ENCODE results near the gene AVEN.

Gene AVEN

GRCh38 chr15:33934921-33935320 lies 104.1 kb downstream of the AVEN start:
- ChIA-PET CTCF (interaction anchor here (0.6 kb wide), 1 partner anchor 123 kb away, joined by 4 read pairs; no protein-coding TSS in a partner anchor), POLR2A (no interaction called here)

GRCh38 chr15:33934396-33934795 lies 104.6 kb downstream of the AVEN start:
- CTCF ChIA-PET, result interaction anchor here (0.6 kb wide), 1 partner anchor 123 kb away, joined by 4 read pairs; no protein-coding TSS in a partner anchor
- DNase-seq (ENCODE audit: extremely low spot score), result no peak
- POLR2A ChIA-PET, result no interaction called here
- TF ChIP-seq FOXM1 (IDR thresholded peaks at IDR 0.05; ENCODE audit: borderline replicate concordance) (no peak), LEF1 (IDR thresholded peaks at IDR 0.05; ENCODE audit: borderline replicate concordance) (no peak), FOXK2 (IDR thresholded peaks at IDR 0.05) (no peak), ELF4 (IDR thresholded peaks at IDR 0.05) (no peak), BHLHE40 (IDR thresholded peaks at IDR 0.05; ENCODE audit: borderline replicate concordance) (no peak), SP1 (IDR thresholded peaks at IDR 0.05) (no peak), SUZ12 (IDR thresholded peaks at IDR 0.05) (no peak), TARDBP (IDR thresholded peaks at IDR 0.05) (no peak), HDGF (IDR thresholded peaks at IDR 0.05; ENCODE audit: borderline replicate concordance) (no peak), L3MBTL2 (conservative IDR thresholded peaks at IDR 0.05) (no peak), ZNF384 (IDR thresholded peaks at IDR 0.05) (no peak), CTBP1 (IDR thresholded peaks at IDR 0.05; ENCODE audit: borderline replicate concordance) (no peak), FOXA1 (IDR thresholded peaks at IDR 0.05) (no peak), ARNT (IDR thresholded peaks at IDR 0.05) (no peak)
- TF ChIP-seq, protein P1, sequence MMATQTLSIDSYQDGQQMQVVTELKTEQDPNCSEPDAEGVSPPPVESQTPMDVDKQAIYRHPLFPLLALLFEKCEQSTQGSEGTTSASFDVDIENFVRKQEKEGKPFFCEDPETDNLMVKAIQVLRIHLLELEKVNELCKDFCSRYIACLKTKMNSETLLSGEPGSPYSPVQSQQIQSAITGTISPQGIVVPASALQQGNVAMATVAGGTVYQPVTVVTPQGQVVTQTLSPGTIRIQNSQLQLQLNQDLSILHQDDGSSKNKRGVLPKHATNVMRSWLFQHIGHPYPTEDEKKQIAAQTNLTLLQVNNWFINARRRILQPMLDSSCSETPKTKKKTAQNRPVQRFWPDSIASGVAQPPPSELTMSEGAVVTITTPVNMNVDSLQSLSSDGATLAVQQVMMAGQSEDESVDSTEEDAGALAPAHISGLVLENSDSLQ (IDR thresholded peaks at IDR 0.05), result no peak

More at GRCh38 chr15:33934921-33935320, 104.1 kb downstream of the AVEN start:
- TF ChIP-seq SP1 (IDR thresholded peaks at IDR 0.05), result no peak
- TF ChIP-seq, protein P1 (IDR thresholded peaks at IDR 0.05), result no peak
- no peak for TF ChIP-seq L3MBTL2 (conservative IDR thresholded peaks at IDR 0.05)
- TF ChIP-seq NFRKB (IDR thresholded peaks at IDR 0.05), result no peak
- no peak for TF ChIP-seq FOXM1 (IDR thresholded peaks at IDR 0.05; ENCODE audit: borderline replicate concordance)
- no peak for TF ChIP-seq TARDBP (IDR thresholded peaks at IDR 0.05)
- TF ChIP-seq FOXK2 (IDR thresholded peaks at IDR 0.05), result no peak
- no peak for TF ChIP-seq ELF4 (IDR thresholded peaks at IDR 0.05)
- no peak for TF ChIP-seq ZNF384 (IDR thresholded peaks at IDR 0.05)
- no peak for TF ChIP-seq CTBP1 (IDR thresholded peaks at IDR 0.05; ENCODE audit: borderline replicate concordance)
- no peak for TF ChIP-seq LEF1 (IDR thresholded peaks at IDR 0.05; ENCODE audit: borderline replicate concordance)
- TF ChIP-seq ARNT (IDR thresholded peaks at IDR 0.05), result no peak
- no peak for TF ChIP-seq FOXA1 (IDR thresholded peaks at IDR 0.05)
- TF ChIP-seq HDGF (IDR thresholded peaks at IDR 0.05; ENCODE audit: borderline replicate concordance), result no peak
- TF ChIP-seq SUZ12 (IDR thresholded peaks at IDR 0.05), result no peak
- DNase-seq (ENCODE audit: extremely low spot score), result no peak

GRCh38 chr15:33932734-33933133 lies 106.3 kb downstream of the AVEN start:
- CTCF ChIA-PET, result interaction anchor here (0.6 kb wide), 1 partner anchor 18 kb away, joined by 3 read pairs; no protein-coding TSS in a partner anchor

DNA sequence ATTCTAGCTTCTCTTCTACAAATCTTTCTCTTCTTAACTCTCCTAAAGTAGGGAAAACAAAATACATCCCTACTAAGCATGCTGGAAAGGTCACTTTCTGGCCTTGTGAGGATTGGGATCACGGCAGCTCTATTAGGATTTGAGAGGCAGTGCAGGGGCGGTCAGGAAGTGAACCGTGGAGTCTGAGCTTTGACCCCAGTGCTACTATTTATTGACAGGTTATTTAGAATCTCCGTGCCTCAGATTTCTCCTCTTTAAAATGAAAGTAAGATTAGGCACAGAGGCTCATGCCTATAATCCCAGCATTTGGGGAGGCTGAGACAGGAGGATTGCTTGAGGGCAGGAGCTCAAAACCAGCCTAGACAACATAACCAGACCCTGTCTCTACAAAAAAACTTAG lies 112.7 kb downstream of the AVEN start:
- TF ChIP-seq SP1 (IDR thresholded peaks at IDR 0.05) (no peak), ELF4 (IDR thresholded peaks at IDR 0.05) (no peak), BHLHE40 (IDR thresholded peaks at IDR 0.05; ENCODE audit: borderline replicate concordance) (no peak), SUZ12 (IDR thresholded peaks at IDR 0.05) (no peak), CTBP1 (IDR thresholded peaks at IDR 0.05; ENCODE audit: borderline replicate concordance) (no peak), FOXM1 (IDR thresholded peaks at IDR 0.05; ENCODE audit: borderline replicate concordance) (no peak), NFRKB (IDR thresholded peaks at IDR 0.05) (no peak), TARDBP (IDR thresholded peaks at IDR 0.05) (no peak), FOXA1 (IDR thresholded peaks at IDR 0.05) (no peak), ZNF384 (IDR thresholded peaks at IDR 0.05) (no peak), LEF1 (IDR thresholded peaks at IDR 0.05; ENCODE audit: borderline replicate concordance) (no peak), ARNT (IDR thresholded peaks at IDR 0.05) (no peak), L3MBTL2 (conservative IDR thresholded peaks at IDR 0.05) (no peak), FOXK2 (IDR thresholded peaks at IDR 0.05) (no peak), HDGF (IDR thresholded peaks at IDR 0.05; ENCODE audit: borderline replicate concordance) (no peak)
- TF ChIP-seq, protein P1 (IDR thresholded peaks at IDR 0.05), result no peak
- ChIA-PET POLR2A (no interaction called here), CTCF (interaction anchor here (0.6 kb wide), 1 partner anchor 36 kb away, joined by 3 read pairs; no protein-coding TSS in a partner anchor)
- no peak for DNase-seq (ENCODE audit: extremely low spot score)

More at GRCh38 chr15:33932734-33933133, 106.3 kb downstream of the AVEN start:
- TF ChIP-seq HDGF (IDR thresholded peaks at IDR 0.05; ENCODE audit: borderline replicate concordance) (no peak), ARNT (IDR thresholded peaks at IDR 0.05) (no peak), FOXK2 (IDR thresholded peaks at IDR 0.05) (no peak), FOXA1 (IDR thresholded peaks at IDR 0.05) (no peak), SP1 (IDR thresholded peaks at IDR 0.05) (no peak), LEF1 (IDR thresholded peaks at IDR 0.05; ENCODE audit: borderline replicate concordance) (no peak), TARDBP (IDR thresholded peaks at IDR 0.05) (no peak), FOXM1 (IDR thresholded peaks at IDR 0.05; ENCODE audit: borderline replicate concordance) (no peak), BHLHE40 (IDR thresholded peaks at IDR 0.05; ENCODE audit: borderline replicate concordance) (no peak), NFRKB (IDR thresholded peaks at IDR 0.05) (no peak), SUZ12 (IDR thresholded peaks at IDR 0.05) (no peak), CTBP1 (IDR thresholded peaks at IDR 0.05; ENCODE audit: borderline replicate concordance) (no peak), ZNF384 (IDR thresholded peaks at IDR 0.05) (no peak), L3MBTL2 (conservative IDR thresholded peaks at IDR 0.05) (no peak), ELF4 (IDR thresholded peaks at IDR 0.05) (no peak)
- TF ChIP-seq, protein P1 (IDR thresholded peaks at IDR 0.05), result no peak
- no peak for DNase-seq (ENCODE audit: extremely low spot score)
- POLR2A ChIA-PET, result no interaction called here

- no peak for DNase-seq (ENCODE audit: extremely low spot score)
- TF ChIP-seq HDGF (IDR thresholded peaks at IDR 0.05; ENCODE audit: borderline replicate concordance) (no peak), FOXA1 (IDR thresholded peaks at IDR 0.05) (no peak), FOXK2 (IDR thresholded peaks at IDR 0.05) (no peak), SP1 (IDR thresholded peaks at IDR 0.05) (no peak), NFRKB (IDR thresholded peaks at IDR 0.05) (no peak), CTBP1 (IDR thresholded peaks at IDR 0.05; ENCODE audit: borderline replicate concordance) (no peak), L3MBTL2 (conservative IDR thresholded peaks at IDR 0.05) (no peak), ZNF384 (IDR thresholded peaks at IDR 0.05) (no peak), TARDBP (IDR thresholded peaks at IDR 0.05) (no peak), BHLHE40 (IDR thresholded peaks at IDR 0.05; ENCODE audit: borderline replicate concordance) (no peak), ELF4 (IDR thresholded peaks at IDR 0.05) (no peak), FOXM1 (IDR thresholded peaks at IDR 0.05; ENCODE audit: borderline replicate concordance) (no peak), ARNT (IDR thresholded peaks at IDR 0.05) (no peak)
- TF ChIP-seq, protein P1 (IDR thresholded peaks at IDR 0.05), result no peak
- POLR2A ChIA-PET, result no interaction called here
- CTCF ChIA-PET, result no interaction called here
These were observed 115.6 kb downstream of the AVEN start for GRCh38 chr15:33923446-33923845.
